SK-N-DZ (cell line): Measurements from ENCODE around the gene CPNE8.

ENCODE experiments used
- DNase-seq: peaks from one replicate; pipeline ENCODE4 v3.0.0-alpha.2; 2015; ENCODE audit warnings: low spot score

Gene CPNE8

GRCh38 chr12:38646146-38646545 lies 259.2 kb downstream of the CPNE8 start:
- no peak for DNase-seq

- no peak for DNase-seq
Measured at GRCh38 chr12:38639625-38640024, 265.8 kb downstream of the CPNE8 start.

- no peak for DNase-seq
Measured at GRCh38 chr12:38638401-38638800, 267.0 kb downstream of the CPNE8 start.

- DNase-seq = no peak
Measured at GRCh38 chr12:38633511-38633910, 271.9 kb downstream of the CPNE8 start.

GRCh38 chr12:38629064-38629463 lies 276.3 kb downstream of the CPNE8 start:
- no peak for DNase-seq

- no peak for DNase-seq
Measured at GRCh38 chr12:38628288-38628687, 277.1 kb downstream of the CPNE8 start.

GRCh38 chr12:38625306-38625705 lies 280.1 kb downstream of the CPNE8 start:
- DNase-seq = no peak

GRCh38 chr12:38614171-38614570 lies 291.2 kb downstream of the CPNE8 start:
- DNase-seq = no peak

GRCh38 chr12:38610808-38611350 lies 294.5 kb downstream of the CPNE8 start:
- DNase-seq = no peak

GRCh38 chr12:38607295-38607694 lies 298.1 kb downstream of the CPNE8 start:
- no peak for DNase-seq
